A673 (cell line): ENCODE data around the gene KRTAP1-3. TPM values are rescaled to one million over a fixed set of nuclear protein-coding genes. Genes with fewer than 3 reads are reported as not detected.

Source experiments
- BruUV-seq: library from RNA; stranded (reverse); fragments of 400-500 nt; replicated peaks from 2 replicates; lab custom pipeline; 2021; lab: Mats Ljungman, UMichigan
- CTCF ChIA-PET: fragments of 300-600 bp; sonication (Branson Sonifier 250); formaldehyde crosslinking; loops from one replicate; lab custom pipeline; 2022; ENCODE audit warnings: antibody characterized with exemption; lab: Charles Lee
- POLR2A ChIA-PET: fragments of 300-600 bp; sonication (Branson Sonifier 250); formaldehyde crosslinking; loops from one replicate; lab custom pipeline; 2022; ENCODE audit warnings: antibody characterized with exemption; ENCODE audit not compliant: low non-redundant PET; lab: Charles Lee
- DNase-seq: peaks from one replicate; pipeline ENCODE4 v3.0.0-alpha.2; 2015; ENCODE audit warnings: low spot score
- H3K27ac ChIP-seq: fragments of 200-600 bp; sonication (generic); 2 replicates; pipeline ENCODE4 v1.5.1; 2016; ENCODE audit warnings: mixed run types, low read depth, mild to moderate bottlenecking, mixed read lengths, antibody characterized with exemption, low read length; ENCODE audit not compliant: poor library complexity, severe bottlenecking
- H3K27me3 ChIP-seq: fragments of 200-600 bp; sonication (generic); replicated peaks from 2 replicates; pipeline ENCODE4 v1.6.1; 2017; ENCODE audit warnings: mixed run types, low read depth, mild to moderate bottlenecking, mixed read lengths, antibody characterized with exemption, low read length; ENCODE audit not compliant: insufficient read depth, poor library complexity
- H3K36me3 ChIP-seq: fragments of 200-600 bp; sonication (generic); 2 replicates; pipeline ENCODE4 v1.6.1; 2016; ENCODE audit warnings: mixed run types, mild to moderate bottlenecking, mixed read lengths, antibody characterized with exemption, low read length; ENCODE audit not compliant: insufficient read depth, poor library complexity, severe bottlenecking
- H3K4me1 ChIP-seq: fragments of 200-600 bp; sonication (generic); 2 replicates; pipeline ENCODE4 v1.6.1; 2017; ENCODE audit warnings: mixed run types, mild to moderate bottlenecking, mixed read lengths, antibody characterized with exemption, low read length; ENCODE audit not compliant: insufficient read depth, poor library complexity, severe bottlenecking
- H3K4me3 ChIP-seq: fragments of 200-600 bp; sonication (generic); 2 replicates; pipeline ENCODE4 v1.5.1; 2016; ENCODE audit warnings: low read depth, mixed run types, mild to moderate bottlenecking, mixed read lengths, low read length; ENCODE audit not compliant: poor library complexity, severe bottlenecking
- H3K9me3 ChIP-seq: fragments of 200-600 bp; sonication (generic); 2 replicates; pipeline ENCODE4 v1.6.1; 2016; ENCODE audit warnings: mixed run types, low read depth, mild to moderate bottlenecking, mixed read lengths, antibody characterized with exemption, low read length; ENCODE audit not compliant: poor library complexity, severe bottlenecking
- CTCF ChIP-seq: fragments of 300-800, 200-600 bp; sonication (generic); conservative IDR thresholded peaks from 2 replicates; pipeline ENCODE4 v1.5.1; 2017; ENCODE audit warnings: low read depth, mild to moderate bottlenecking, antibody characterized with exemption, low read length, moderate library complexity, mixed read lengths
- EZH2 ChIP-seq: fragments of 200-600 bp; sonication (generic); IDR thresholded peaks from 2 replicates; pipeline ENCODE4 v1.6.1; 2017; ENCODE audit warnings: borderline replicate concordance, low read depth, mild to moderate bottlenecking, mixed read lengths, antibody characterized with exemption, low read length; ENCODE audit not compliant: poor library complexity, severe bottlenecking
- intact Hi-C: fragments of 100-400 bp; cut with micrococcal nuclease; formaldehyde crosslinking; loops from one replicate; pipeline ENCODE4 v1.10.0; 2022; ENCODE audit not compliant: unreplicated experiment
- total RNA-seq: library from RNA; stranded (reverse); gene quantifications from 2 replicates; pipeline ENCODE4 v1.2.3, GENCODE V29; 2021

Gene KRTAP1-3
- total RNA-seq, 1 experiment from 2014 or later = not detected

GRCh38 chr17:41076788-41077187 lies 42.1 kb upstream of the KRTAP1-3 start:
- no peaks in the 10 kb centered on the region for H3K27me3 ChIP-seq
- H3K9me3 ChIP-seq = no peaks in the 10 kb centered on the region
- intact Hi-C loops = no loop called here
- TF ChIP-seq CTCF (no peak), EZH2 (no peak)
- H3K27ac ChIP-seq = no peak overlapping the region
- no peak overlapping the region for H3K4me3 ChIP-seq
- ChIA-PET POLR2A (no interaction called here), CTCF (no interaction called here)
- H3K36me3 ChIP-seq = no peaks in the 10 kb centered on the region
- no peaks in the 10 kb centered on the region for H3K4me1 ChIP-seq
- BruUV-seq = no TSS peak
- no peak for DNase-seq

GRCh38 chr17:41073676-41074075 lies 39.0 kb upstream of the KRTAP1-3 start:
- no peak for TF ChIP-seq EZH2
- TF ChIP-seq CTCF = no peak
- no peak overlapping the region for H3K4me3 ChIP-seq
- no peaks in the 10 kb centered on the region for H3K4me1 ChIP-seq
- ChIA-PET CTCF (no interaction called here), POLR2A (no interaction called here)
- H3K9me3 ChIP-seq = no peaks in the 10 kb centered on the region
- DNase-seq = no peak
- H3K27ac ChIP-seq = no peak overlapping the region
- intact Hi-C loops = no loop called here
- no peaks in the 10 kb centered on the region for H3K36me3 ChIP-seq
- no TSS peak for BruUV-seq
- H3K27me3 ChIP-seq = no peaks in the 10 kb centered on the region

- Histone ChIP-seq H3K4me1 (no peaks in the 10 kb centered on the region), H3K4me3 (no peak overlapping the region), H3K9me3 (no peaks in the 10 kb centered on the region), H3K27me3 (no peaks in the 10 kb centered on the region), H3K27ac (no peak overlapping the region), H3K36me3 (no peaks in the 10 kb centered on the region)
- TF ChIP-seq CTCF (no peak), EZH2 (no peak)
- ChIA-PET POLR2A (no interaction called here), CTCF (no interaction called here)
- no peak for DNase-seq
- intact Hi-C loops = no loop called here
- no TSS peak for BruUV-seq
Observed at GRCh38 chr17:41071606-41072360, 37.1 kb upstream of the KRTAP1-3 start.
